SJCRH30 (cell line): ENCODE measurements around the gene PLXNB3. TPM values are rescaled to one million over a fixed set of nuclear protein-coding genes. Genes with fewer than 3 reads are reported as not detected.

Experiments used
- DNase-seq, 2 experiments: peaks; one replicate each; pipeline ENCODE4 v3.0.0-alpha.2; 2015 to 2020
- H3K27ac ChIP-seq: fragments of 250-450 bp; sonication (Bioruptor Pico); 2 replicates; pipeline ENCODE4 v1.5.1; 2020; ENCODE audit warnings: mild to moderate bottlenecking, moderate library complexity
- H3K27me3 ChIP-seq: fragments of 250-450 bp; sonication (Bioruptor Pico); 2 replicates; pipeline ENCODE4 v1.5.1; 2020; ENCODE audit warnings: mild to moderate bottlenecking, moderate library complexity
- H3K36me3 ChIP-seq: fragments of 250-450 bp; sonication (Bioruptor Pico); 2 replicates; pipeline ENCODE4 v1.5.1; 2020; ENCODE audit warnings: mild to moderate bottlenecking, moderate library complexity
- H3K4me1 ChIP-seq: fragments of 250-450 bp; sonication (Bioruptor Pico); 2 replicates; pipeline ENCODE4 v1.5.1; 2020; ENCODE audit warnings: mild to moderate bottlenecking, moderate library complexity
- H3K4me3 ChIP-seq: fragments of 250-450 bp; sonication (Bioruptor Pico); 2 replicates; pipeline ENCODE4 v1.5.1; 2020; ENCODE audit warnings: mild to moderate bottlenecking, moderate library complexity
- H3K9me3 ChIP-seq: fragments of 250-450 bp; sonication (Bioruptor Pico); replicated peaks from 2 replicates; pipeline ENCODE4 v1.5.1; 2020; ENCODE audit warnings: mild to moderate bottlenecking, moderate library complexity
- total RNA-seq: library from RNA; depleted of rRNA; stranded (reverse); fragments of >200 nt; shearing (Covaris generic); gene quantifications from 2 replicates; pipeline ENCODE4 v1.2.3, GENCODE V29; 2014

Gene PLXNB3
- total RNA-seq, 1 experiment from 2014 or later: 2.0 TPM

DNA sequence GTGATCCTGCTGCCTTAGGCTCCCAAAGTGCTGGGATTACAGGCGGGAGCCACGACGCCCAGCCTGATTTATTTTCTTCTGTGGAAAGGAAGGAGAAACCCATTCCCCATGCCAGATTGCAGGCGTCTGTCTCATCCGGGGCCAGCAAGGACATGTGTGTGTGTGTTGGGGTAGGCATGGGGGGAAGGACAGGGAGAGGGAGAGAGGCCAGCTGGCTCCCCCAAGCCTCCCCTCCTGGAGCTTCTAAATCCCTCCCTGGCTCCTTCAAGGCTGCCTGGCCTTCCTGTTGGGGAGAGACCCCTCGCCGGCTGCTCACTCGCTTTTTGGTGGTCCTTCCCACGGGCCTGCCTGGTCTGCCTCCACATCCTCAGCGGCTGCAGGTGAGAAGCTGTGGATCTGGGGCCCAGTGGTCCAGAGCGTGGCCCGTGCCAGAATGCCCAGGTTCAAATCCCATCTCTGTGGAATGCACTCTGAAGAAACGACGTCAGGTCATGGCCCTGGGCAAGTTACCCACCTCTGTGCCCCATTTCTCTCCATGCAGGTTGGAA is 1.3 kb upstream of the PLXNB3 start:
- Histone ChIP-seq H3K4me3 (no peak overlapping the region), H3K27me3 (no peaks in the 10 kb centered on the region), H3K4me1 (peaks cover 10% of the 10 kb centered on the region; the same call in 1 of the 2 replicates), H3K36me3 (no peaks in the 10 kb centered on the region), H3K27ac (no peak overlapping the region), H3K9me3 (no peaks in the 10 kb centered on the region)
- no peak for DNase-seq

DNA sequence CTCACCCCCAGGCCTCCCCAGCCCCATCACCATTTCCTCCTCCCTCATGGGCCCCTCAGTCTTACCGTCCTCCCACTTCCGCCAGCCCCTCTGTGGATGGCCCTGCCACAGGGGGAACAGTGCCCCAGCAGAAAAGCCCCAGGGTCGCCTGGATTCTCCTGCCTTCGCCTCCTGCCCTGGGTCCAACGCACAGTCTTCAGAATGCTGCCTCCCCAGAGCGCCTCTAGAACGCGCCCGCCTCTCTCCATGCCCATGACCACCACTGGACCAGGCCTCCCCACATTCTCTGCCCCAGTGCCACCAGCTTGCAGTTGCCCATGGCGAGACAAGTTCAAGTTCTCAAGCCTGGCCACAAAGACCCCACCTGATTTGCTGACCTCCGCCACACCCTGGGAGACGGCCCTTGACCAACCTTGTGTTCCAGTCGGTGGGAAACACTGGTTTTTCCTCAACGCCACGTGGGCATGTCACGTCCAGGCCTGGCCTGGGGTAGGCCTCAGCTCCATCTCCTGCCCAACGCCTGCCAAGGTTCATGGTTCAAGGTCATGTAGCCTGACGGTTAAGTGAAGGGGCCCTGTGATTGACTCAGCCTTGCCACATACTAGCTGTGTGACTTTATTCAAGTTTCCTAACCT is 634 bp upstream of the PLXNB3 start:
- no peaks in the 10 kb centered on the region for H3K27me3 ChIP-seq
- no peaks in the 10 kb centered on the region for H3K36me3 ChIP-seq
- no peak for DNase-seq
- H3K4me3 ChIP-seq: no peak overlapping the region
- H3K4me1 ChIP-seq: peaks cover 10% of the 10 kb centered on the region; the same call in 1 of the 2 replicates
- no peak overlapping the region for H3K27ac ChIP-seq
- H3K9me3 ChIP-seq: no peaks in the 10 kb centered on the region

DNA sequence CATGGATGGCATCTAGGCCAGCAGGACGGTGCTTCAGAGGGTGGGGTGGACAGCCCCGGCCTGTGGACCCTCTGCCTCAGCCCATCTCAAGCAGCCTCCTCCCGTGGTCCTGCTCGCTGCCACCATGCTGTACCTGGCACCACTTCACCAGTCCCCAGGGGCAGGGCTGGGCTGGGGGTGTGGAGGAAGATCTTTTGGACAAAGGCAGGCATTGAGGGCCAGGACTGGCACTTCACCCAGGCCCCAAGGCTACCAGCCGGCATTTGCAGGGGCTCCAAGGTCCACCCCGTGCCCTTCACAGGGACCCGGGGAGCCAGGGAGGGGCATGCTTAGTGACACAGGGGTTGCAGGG is 713 bp downstream of the PLXNB3 start:
- H3K27ac ChIP-seq: peak overlapping the region; percentile 53; the same call in 1 of the 2 replicates
- no peak for DNase-seq
- H3K4me1 ChIP-seq: peaks cover 10% of the 10 kb centered on the region; the same call in 1 of the 2 replicates
- H3K36me3 ChIP-seq: no peaks in the 10 kb centered on the region
- H3K4me3 ChIP-seq: peak overlapping the region; percentile 59
- no peaks in the 10 kb centered on the region for H3K9me3 ChIP-seq
- H3K27me3 ChIP-seq: no peaks in the 10 kb centered on the region

DNA sequence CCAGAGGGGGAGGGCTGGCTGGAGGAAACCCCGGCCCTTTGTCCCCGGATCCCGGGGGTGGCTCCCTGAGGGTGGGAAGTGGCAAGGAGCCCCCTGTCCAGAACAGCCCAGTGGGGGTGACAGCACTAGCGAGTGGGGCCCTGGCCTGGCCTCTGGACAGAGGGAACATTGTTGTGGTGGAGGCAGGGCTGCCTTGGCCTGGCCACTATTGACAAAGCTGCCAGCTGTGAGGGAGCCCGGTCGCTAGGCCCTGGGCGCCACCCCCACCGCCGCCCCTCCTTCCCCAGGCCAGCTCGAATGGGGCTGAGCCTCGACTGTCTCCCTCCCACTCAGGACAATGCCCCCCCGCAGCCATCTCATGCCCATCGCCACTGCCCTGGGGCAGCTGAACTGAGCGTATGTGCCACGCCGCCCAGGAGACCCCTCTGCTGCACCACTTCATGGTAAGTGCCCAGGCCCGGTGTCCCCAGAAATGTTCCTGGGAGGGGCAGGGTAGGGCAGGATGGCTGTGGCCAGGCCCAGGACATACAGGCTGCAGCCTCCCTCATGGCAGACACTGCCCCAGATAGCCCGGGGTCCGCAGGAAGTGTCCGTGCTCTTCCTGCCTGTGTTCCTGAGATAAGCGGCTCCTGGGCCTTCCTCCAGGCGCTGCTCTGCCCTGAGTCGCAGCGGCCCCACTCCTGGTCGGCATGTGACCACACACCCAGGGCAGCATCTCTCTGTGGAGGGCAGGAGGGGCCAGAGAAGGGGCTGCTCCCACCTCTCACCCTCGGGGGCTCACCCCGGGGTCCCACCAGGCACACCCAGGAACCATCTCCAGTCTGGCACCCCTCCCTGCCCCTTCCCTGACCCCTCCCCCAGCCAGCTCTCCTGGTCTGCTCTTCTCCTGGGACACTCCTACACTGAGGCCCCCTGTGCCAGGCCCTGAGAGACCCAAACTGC is 1.4 kb downstream of the PLXNB3 start:
- Histone ChIP-seq H3K27ac (peak overlapping the region; percentile 53), H3K9me3 (no peaks in the 10 kb centered on the region), H3K4me3 (peak overlapping the region; percentile 59), H3K27me3 (no peaks in the 10 kb centered on the region), H3K36me3 (no peaks in the 10 kb centered on the region), H3K4me1 (peaks cover 10% of the 10 kb centered on the region; the same call in 1 of the 2 replicates)
- DNase-seq: peak; percentile 37 to 46

DNA sequence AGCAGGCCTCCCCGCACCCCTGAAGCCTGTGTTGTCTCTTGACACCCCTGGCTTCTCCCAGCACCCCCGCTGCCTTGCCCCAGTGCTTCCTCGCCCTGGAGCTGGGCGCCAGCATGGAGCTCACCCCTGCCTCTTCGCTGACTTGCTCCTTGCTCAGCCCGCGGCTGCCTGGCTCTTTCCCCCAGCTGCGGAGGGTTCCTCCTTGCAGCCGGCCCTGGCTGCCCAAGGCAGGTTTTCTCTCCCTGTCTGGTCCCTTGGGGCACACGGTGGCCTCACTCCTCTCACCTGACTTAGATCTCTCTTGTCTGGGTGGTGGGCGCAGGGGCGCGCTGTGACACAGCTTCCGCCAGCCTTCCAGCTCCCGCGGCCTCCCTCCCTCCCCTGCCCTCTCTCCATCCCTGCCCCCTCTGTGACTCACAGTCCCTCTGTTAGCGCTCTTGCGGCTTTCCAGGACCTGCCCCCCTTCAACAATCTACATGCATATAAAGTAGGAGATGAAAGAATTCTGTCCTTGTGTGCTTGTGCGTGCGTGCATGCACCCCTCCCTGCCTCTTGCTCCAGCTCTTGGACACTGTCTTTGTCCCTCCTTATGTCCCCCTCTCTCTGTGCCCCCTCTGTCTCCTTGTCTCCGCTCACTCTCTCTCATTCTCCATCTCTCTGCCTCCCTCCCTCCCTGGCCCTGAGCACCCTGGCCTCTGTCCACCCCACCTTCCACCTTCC is 2.2 kb downstream of the PLXNB3 start:
- DNase-seq: peak; percentile 60 to 62
- Histone ChIP-seq H3K4me3 (peak overlapping the region; percentile 59), H3K27me3 (no peaks in the 10 kb centered on the region), H3K36me3 (no peaks in the 10 kb centered on the region), H3K4me1 (peaks cover 10% of the 10 kb centered on the region; the same call in 1 of the 2 replicates), H3K27ac (peak overlapping the region; percentile 53; the same call in 1 of the 2 replicates), H3K9me3 (no peaks in the 10 kb centered on the region)

DNA sequence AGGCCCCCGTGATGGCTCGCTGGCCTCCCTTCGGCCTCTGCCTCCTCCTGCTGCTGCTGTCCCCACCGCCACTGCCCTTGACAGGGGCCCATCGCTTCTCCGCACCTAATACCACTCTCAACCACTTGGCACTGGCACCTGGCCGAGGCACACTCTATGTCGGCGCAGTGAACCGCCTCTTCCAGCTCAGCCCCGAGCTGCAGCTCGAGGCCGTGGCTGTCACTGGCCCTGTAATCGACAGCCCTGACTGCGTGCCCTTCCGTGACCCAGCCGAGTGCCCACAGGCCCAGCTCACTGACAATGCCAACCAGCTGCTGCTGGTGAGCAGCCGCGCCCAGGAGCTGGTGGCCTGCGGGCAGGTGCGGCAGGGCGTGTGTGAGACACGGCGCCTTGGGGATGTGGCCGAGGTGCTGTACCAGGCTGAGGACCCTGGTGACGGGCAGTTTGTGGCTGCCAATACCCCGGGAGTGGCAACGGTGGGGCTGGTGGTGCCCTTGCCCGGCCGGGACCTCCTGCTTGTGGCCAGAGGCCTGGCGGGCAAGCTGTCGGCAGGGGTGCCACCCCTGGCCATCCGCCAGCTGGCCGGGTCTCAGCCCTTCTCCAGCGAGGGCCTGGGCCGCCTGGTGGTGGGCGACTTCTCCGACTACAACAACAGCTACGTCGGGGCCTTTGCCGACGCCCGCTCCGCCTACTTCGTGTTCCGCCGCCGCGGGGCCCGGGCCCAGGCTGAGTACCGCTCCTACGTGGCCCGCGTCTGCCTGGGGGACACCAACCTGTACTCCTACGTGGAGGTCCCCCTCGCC is 3.0 kb downstream of the PLXNB3 start:
- Histone ChIP-seq H3K4me3 (no peak overlapping the region), H3K4me1 (peaks cover 10% of the 10 kb centered on the region; the same call in 1 of the 2 replicates), H3K27me3 (no peaks in the 10 kb centered on the region), H3K27ac (no peak overlapping the region), H3K9me3 (no peaks in the 10 kb centered on the region), H3K36me3 (no peaks in the 10 kb centered on the region)
- DNase-seq: no peak

DNA sequence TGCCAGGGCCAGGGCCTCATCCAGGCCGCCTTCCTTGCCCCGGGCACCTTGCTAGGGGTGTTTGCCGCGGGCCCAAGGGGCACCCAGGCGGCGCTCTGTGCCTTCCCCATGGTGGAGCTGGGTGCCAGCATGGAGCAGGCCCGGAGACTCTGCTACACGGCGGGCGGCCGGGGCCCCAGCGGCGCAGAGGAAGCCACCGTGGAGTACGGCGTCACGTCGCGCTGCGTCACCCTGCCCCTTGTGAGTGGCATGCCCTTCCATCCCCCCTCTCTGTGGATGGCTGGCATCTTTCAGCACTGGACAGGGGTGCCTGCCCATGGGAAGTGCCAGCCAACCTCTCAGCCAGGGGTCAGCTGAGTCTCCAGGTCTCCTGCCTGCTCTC is 3.6 kb downstream of the PLXNB3 start:
- Histone ChIP-seq H3K4me3 (no peak overlapping the region), H3K27ac (no peak overlapping the region), H3K36me3 (no peaks in the 10 kb centered on the region), H3K9me3 (no peaks in the 10 kb centered on the region), H3K27me3 (no peaks in the 10 kb centered on the region), H3K4me1 (peaks cover 10% of the 10 kb centered on the region; the same call in 1 of the 2 replicates)
- DNase-seq: no peak

DNA sequence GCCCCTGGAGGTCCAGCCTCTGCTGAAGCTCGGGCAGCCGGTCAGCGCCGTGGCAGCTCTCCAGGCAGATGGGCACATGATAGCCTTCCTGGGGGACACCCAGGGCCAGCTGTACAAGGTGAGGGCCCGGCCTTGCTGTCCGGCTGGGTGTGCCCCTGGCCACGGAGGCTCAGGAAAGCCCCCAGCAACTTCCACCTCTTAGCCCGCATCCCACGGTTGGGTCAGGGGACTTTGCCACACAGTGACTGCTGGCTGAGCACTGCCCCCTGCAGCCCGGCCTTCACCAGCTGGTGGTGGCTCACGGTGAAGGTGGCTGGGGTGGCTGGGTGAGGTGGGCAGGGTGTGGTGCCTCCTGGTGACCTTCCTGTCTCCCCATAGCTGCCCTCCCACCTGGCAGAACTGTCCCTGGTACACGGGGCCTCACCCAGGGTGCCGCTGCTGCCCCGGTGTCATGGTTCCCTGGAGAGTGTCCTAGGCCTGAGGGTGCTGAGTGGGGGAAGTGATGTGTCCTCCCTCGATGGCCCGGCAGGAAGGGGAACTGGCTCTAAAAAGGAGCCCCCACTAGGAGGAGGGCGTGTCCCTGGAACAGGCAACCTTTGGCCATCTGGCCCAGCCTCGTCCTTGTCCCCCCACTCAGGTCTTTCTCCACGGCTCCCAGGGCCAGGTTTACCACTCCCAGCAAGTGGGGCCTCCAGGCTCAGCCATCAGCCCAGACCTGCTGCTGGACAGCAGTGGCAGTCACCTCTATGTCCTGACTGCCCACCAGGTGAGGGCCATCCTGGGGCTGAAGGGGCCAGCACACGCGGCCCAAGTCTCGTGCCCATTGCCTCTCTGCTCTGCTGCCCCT is 4.5 kb downstream of the PLXNB3 start:
- H3K4me3 ChIP-seq: no peak overlapping the region
- peaks cover 10% of the 10 kb centered on the region; the same call in 1 of the 2 replicates for H3K4me1 ChIP-seq

DNA sequence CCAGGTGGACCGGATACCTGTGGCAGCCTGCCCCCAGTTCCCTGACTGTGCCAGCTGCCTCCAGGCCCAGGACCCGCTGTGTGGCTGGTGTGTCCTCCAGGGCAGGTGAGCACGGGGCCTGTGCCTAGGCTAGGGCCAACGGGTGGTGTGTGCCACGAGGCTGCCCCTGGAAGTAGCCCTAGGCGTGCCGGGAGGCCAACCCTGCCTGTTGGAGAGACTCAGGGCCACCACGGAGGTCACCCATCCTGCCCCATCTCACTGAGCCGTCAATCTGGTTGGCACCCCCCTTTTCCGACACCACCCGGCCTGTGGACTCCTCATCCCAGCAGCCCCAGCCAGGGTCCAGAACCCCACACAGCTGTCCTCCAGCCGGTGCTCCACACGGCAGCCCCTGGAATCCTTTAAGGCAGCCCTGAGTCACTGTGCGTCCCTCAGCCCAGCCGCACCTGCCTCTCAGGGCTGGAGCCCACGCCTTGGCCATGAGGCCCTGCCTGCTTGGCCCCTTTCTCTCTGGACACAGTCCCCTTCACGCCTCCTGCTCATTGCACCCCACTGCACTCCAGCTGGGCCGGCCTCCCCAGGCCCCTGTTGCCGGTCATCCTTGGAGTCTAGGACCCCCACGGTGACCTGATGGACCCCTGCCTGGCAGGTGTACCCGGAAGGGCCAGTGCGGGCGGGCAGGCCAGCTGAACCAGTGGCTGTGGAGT is 5.3 kb downstream of the PLXNB3 start:
- no peaks in the 10 kb centered on the region for H3K36me3 ChIP-seq
- H3K4me3 ChIP-seq: no peak overlapping the region
- peaks cover 10% of the 10 kb centered on the region; the same call in 1 of the 2 replicates for H3K4me1 ChIP-seq
- no peaks in the 10 kb centered on the region for H3K27me3 ChIP-seq
- H3K9me3 ChIP-seq: no peaks in the 10 kb centered on the region
- no peak for DNase-seq
- H3K27ac ChIP-seq: no peak overlapping the region

More for the DNA sequence above, 4.5 kb downstream of the PLXNB3 start:
- Histone ChIP-seq H3K27ac (no peak overlapping the region), H3K9me3 (no peaks in the 10 kb centered on the region), H3K27me3 (no peaks in the 10 kb centered on the region), H3K36me3 (no peaks in the 10 kb centered on the region)
- DNase-seq: no peak

DNA sequence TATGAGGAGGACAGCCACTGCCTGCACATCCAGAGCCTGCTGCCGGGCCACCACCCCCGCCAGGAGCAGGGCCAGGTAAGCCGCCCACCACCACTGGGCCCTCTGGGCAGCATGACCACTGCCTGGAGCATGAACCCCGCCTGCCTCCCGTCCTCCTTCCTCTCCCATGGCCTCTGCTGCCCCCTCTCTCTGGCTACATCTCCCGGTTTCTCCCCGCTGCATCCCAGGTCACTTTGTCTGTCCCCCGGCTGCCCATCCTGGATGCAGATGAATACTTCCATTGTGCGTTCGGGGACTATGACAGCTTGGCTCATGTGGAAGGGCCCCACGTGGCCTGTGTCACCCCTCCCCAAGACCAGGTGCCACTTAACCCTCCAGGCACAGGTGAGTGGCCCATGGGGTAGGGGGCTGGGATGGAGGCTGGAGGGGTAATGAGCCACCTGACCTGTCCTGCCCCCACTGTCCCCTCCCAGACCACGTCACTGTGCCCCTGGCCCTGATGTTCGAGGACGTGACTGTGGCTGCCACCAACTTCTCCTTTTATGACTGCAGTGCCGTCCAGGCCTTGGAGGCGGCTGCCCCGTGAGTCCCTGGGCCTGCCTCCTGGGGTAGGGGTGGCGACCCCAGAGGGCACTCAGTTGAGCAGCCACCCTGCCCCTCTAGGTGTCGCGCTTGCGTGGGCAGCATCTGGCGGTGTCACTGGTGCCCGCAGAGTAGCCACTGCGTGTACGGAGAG is 6.0 kb downstream of the PLXNB3 start:
- no peaks in the 10 kb centered on the region for H3K27me3 ChIP-seq
- 0 out of 2 replicates have a peak, but pooled peaks cover 3% of the 10 kb centered on the region for H3K4me1 ChIP-seq
- no peaks in the 10 kb centered on the region for H3K36me3 ChIP-seq
- no peak overlapping the region for H3K4me3 ChIP-seq
- DNase-seq: no peak
- H3K9me3 ChIP-seq: no peaks in the 10 kb centered on the region
- H3K27ac ChIP-seq: no peak overlapping the region

DNA sequence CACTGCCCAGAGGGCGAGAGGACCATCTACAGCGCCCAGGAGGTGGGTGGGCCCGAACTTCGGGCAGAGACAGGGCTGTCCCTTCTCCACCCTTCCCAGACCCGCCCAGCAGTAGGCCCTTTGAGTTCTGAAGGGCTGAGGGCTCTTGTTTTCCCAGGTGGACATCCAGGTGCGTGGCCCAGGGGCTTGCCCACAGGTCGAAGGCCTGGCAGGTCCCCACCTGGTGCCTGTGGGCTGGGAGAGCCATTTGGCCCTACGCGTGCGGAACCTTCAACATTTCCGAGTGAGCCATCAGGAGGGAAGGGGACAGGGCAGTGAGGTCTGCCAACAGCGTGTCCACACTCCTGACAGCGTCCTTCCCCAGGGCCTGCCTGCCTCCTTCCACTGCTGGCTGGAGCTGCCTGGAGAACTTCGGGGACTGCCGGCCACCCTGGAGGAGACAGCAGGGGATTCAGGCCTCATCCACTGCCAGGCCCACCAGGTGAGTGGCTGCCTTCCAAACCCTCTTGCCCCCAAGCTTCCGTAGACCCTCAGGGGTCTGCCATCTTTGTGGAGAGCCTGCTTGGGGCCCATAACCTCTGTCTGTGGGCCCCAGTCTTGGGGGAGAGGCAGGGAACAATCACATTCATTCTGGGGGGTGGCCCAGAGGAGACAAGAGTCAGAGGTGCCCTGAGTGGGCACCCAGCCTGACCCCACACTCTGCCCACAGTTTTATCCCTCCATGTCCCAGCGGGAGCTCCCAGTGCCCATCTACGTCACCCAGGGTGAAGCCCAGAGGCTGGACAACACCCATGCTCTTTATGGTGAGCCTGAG is 6.8 kb downstream of the PLXNB3 start:
- Histone ChIP-seq H3K36me3 (no peaks in the 10 kb centered on the region), H3K4me3 (no peak overlapping the region), H3K9me3 (no peaks in the 10 kb centered on the region), H3K27ac (no peak overlapping the region), H3K27me3 (no peaks in the 10 kb centered on the region), H3K4me1 (0 out of 2 replicates have a peak, but pooled peaks cover 2% of the 10 kb centered on the region)
- no peak for DNase-seq
